ENCODE measurements around the gene EVA1B.

Gene EVA1B

GRCh38 chr1:36307601-36308330 is 15.7 kb downstream of the EVA1B start:
- no peak for DNase-seq

GRCh38 chr1:36306902-36307456 is 16.5 kb downstream of the EVA1B start:
- peak; percentile 93 to 97 (median 96) for DNase-seq

- DNase-seq: peak; percentile 25 to 70 (median 48)
Measured at GRCh38 chr1:36306210-36306901, 17.1 kb downstream of the EVA1B start, which contains the start of gene SH3D21. Gene SH3D21, plus strand, starts transcription at chr1:36306368. Its CDS starts 53 bp downstream, at chr1:36306421.

- no peak for DNase-seq
Measured at GRCh38 chr1:36305915-36306209, 17.6 kb downstream of the EVA1B start.

- DNase-seq: no peak
Measured at GRCh38 chr1:36304970-36305914, 18.2 kb downstream of the EVA1B start.

GRCh38 chr1:36304521-36304920 is 18.9 kb downstream of the EVA1B start:
- DNase-seq: peak; percentile 80 to 91 (median 90)

- no peak for DNase-seq
Measured at GRCh38 chr1:36303650-36304360, 19.6 kb downstream of the EVA1B start.

GRCh38 chr1:36303244-36303643 is 20.2 kb downstream of the EVA1B start:
- no peak for DNase-seq

- peak in 2 of 4 experiments; percentile 32 to 39 for DNase-seq
Measured at GRCh38 chr1:36301220-36301619, 22.2 kb downstream of the EVA1B start.

GRCh38 chr1:36300526-36300925 is 22.9 kb downstream of the EVA1B start:
- DNase-seq: peak; percentile 60 to 84 (median 72)

GRCh38 chr1:36298640-36299039 is 24.8 kb downstream of the EVA1B start:
- no peak for DNase-seq

GRCh38 chr1:36297062-36297461 is 26.4 kb downstream of the EVA1B start:
- no peak for DNase-seq

GRCh38 chr1:36295390-36295789 is 28.1 kb downstream of the EVA1B start:
- DNase-seq: no peak

- no peak for DNase-seq
Measured at GRCh38 chr1:36287595-36287994, 35.9 kb downstream of the EVA1B start.

- no peak for DNase-seq
Measured at GRCh38 chr1:36286802-36287201, 36.6 kb downstream of the EVA1B start.

GRCh38 chr1:36285443-36286101 is 37.9 kb downstream of the EVA1B start:
- DNase-seq: peak; percentile 81 to 91 (median 86)

- no peak for DNase-seq
Measured at GRCh38 chr1:36284517-36284916, 38.9 kb downstream of the EVA1B start.

GRCh38 chr1:36284061-36284460 is 39.4 kb downstream of the EVA1B start:
- no peak for DNase-seq

GRCh38 chr1:36279789-36280296 is 43.6 kb downstream of the EVA1B start:
- no peak for DNase-seq

GRCh38 chr1:36279110-36279788 is 44.2 kb downstream of the EVA1B start:
- DNase-seq: peak in 1 of 4 experiments; percentile 14

- no peak for DNase-seq
Measured at GRCh38 chr1:36276688-36277087, 46.8 kb downstream of the EVA1B start.
